Adrenal gland (tissue), 12 donors: ENCODE data around the gene HTR7. TPM values are rescaled to one million over a fixed set of nuclear protein-coding genes. Genes with fewer than 3 reads are reported as not detected.

ENCODE experiments used
- DNase-seq, 7 donors: peaks; one replicate each; pipeline ENCODE4 v3.0.0-alpha.2; 2019 to 2020
- H3K27ac ChIP-seq, 5 donors: fragments of 200-600 bp; sonication (generic) in 4 of 5; 1 replicate in 3 of 5; 2 replicates in 2 of 5; pipeline versions ENCODE4 v1.5.1 to v1.8.0; 2016 to 2020; ENCODE audit warnings: mild to moderate bottlenecking in 1 of 5
- H3K27me3 ChIP-seq: fragments of 200-600 bp; 2 replicates; pipeline ENCODE4 v1.8.0; 2021
- H3K36me3 ChIP-seq, 2 donors: fragments of 200-600 bp; replicated peaks in 1 of 2; 1 replicate in 1 of 2; 2 replicates in 1 of 2; pipeline versions ENCODE4 v1.5.1 to v1.8.0; 2018 to 2022
- H3K4me1 ChIP-seq, 2 donors: fragments of 200-600 bp; replicated peaks in 1 of 2; 1 replicate in 1 of 2; 2 replicates in 1 of 2; pipeline versions ENCODE4 v1.5.1 to v1.8.0; 2018 to 2021
- H3K4me3 ChIP-seq, 4 donors: fragments of 200-600 bp; sonication (generic) in 3 of 4; one replicate each; pipeline ENCODE4 v1.5.1; 2016 to 2018
- H3K9me3 ChIP-seq, 3 donors: fragments of 200-600 bp; sonication (generic) in 1 of 3; replicated peaks in 1 of 3; 1 replicate in 2 of 3; 2 replicates in 1 of 3; pipeline versions ENCODE4 v1.5.1 to v1.8.0; 2016 to 2021
- POLR2A ChIP-seq, 2 donors: fragments of 450-650 bp; IDR thresholded peaks; one replicate each; pipeline ENCODE4 v1.6.1; 2017; ENCODE audit warnings: antibody characterized with exemption in 2 of 2, mild to moderate bottlenecking in 2 of 2, moderate library complexity in 1 of 2
- WGBS, 4 donors: extraction: QIAGEN DNeasy Blood & Tissue Kit in 2 of 4; methylation state at CpG; one replicate each; pipeline versions ENCODE4 v1.1.5 to v1.1.7; 2013 to 2017; 5-methylcytosine and 5-hydroxymethylcytosine counted together
- intact Hi-C, 2 donors: fragments of 100-400 bp; cut with DNase I; formaldehyde crosslinking; loops; one replicate each; pipeline versions ENCODE4 v1.14.1 to v1.15.0; 2022 to 2023
- polyA plus RNA-seq, 3 donors: library from polyadenylated mRNA; stranded (reverse); fragments of 200-250 nt in 2 of 3; fragments of 350-450 nt in 1 of 3; fragmentation: Illumina TruSeq in 1 of 3; extraction: RNeasy Lipid Tissue Mini Kit (QIAGEN cat#74804) in 1 of 3; gene quantifications; one replicate each; pipeline ENCODE4 v1.2.3, GENCODE V29; 2013 to 2014
- total RNA-seq, 9 donors: library from RNA; depleted of rRNA in 4 of 9; stranded (reverse); fragments of >200 nt in 4 of 9; fragments of 120-200 nt in 1 of 9; fragmentation: NEBNext Ultra II Directional in 1 of 9; extraction: Animal tissue kit (Norgen Biotek cat#: 25700) in 1 of 9; gene quantifications; one replicate each; pipeline versions ENCODE4 v1.1.0 to v1.2.4, GENCODE V29; 2013 to 2023
- TF ChIP-seq, protein P1 (sequence below), 6 experiments: fragments of 450-650 bp in 4 of 6; fragments of 200-600 bp in 2 of 6; sonication (generic) in 1 of 6; IDR thresholded peaks; 1 replicate in 5 of 6; 2 replicates in 1 of 6; pipeline versions ENCODE4 v1.5.1 to v1.8.0; 2016 to 2021; ENCODE audit warnings: antibody characterized with exemption in 6 of 6, mild to moderate bottlenecking in 2 of 6, moderate library complexity in 1 of 6
- donor health status: healthy with polysubstance abuse.
- donor health status: Bipolar disorder and iron deficiency.
- donor health status: DM: yes; HTN: yes; CAD: no.
- donor health status: DM: no; HTN: no; CAD: no.
- donor health status: DM: no; HTN: no; CAD: no.
- donor health status: DM: yes; HTN: yes; CAD: no.

Gene HTR7
- total and polyA plus RNA-seq, 12 donors = 0.03 to 0.50 (median 0.35) TPM; not detected in 1

DNA sequence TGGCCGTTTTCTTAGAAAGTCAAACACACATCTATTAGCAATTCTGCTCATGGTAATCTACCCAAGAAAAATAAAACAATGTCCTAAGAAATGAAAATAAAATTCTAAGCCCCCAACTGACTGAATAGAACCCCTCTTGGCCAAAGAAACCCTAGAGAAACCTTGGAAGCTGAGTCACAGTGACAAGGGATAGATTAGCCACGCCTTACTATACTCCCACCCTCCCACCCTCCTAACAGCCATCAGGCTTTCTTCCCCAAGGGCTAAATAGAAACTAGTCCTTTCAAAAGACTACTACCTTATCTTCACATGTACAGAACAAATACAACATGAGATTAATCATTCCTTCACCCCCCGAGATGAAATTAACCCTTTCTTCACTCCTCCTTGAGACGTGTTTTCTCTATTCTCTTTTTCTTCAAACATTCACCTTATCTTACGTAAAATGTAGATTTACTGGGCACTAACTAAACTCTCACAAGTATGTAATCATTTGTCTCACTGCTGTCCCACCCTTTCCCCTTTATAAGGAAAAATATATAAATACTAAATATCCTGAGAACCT lies 57.5 kb downstream of the HTR7 start:
- no peak overlapping the region for H3K27ac ChIP-seq
- H3K9me3 ChIP-seq = no peaks in the 10 kb centered on the region
- H3K27me3 ChIP-seq = no peaks in the 10 kb centered on the region
- intact Hi-C loops = no loop called here
- H3K36me3 ChIP-seq = no peaks in the 10 kb centered on the region
- no peak for DNase-seq
- no peak overlapping the region for H3K4me3 ChIP-seq
- no peak for TF ChIP-seq POLR2A (IDR thresholded peaks at IDR 0.05)
- TF ChIP-seq, protein P1, sequence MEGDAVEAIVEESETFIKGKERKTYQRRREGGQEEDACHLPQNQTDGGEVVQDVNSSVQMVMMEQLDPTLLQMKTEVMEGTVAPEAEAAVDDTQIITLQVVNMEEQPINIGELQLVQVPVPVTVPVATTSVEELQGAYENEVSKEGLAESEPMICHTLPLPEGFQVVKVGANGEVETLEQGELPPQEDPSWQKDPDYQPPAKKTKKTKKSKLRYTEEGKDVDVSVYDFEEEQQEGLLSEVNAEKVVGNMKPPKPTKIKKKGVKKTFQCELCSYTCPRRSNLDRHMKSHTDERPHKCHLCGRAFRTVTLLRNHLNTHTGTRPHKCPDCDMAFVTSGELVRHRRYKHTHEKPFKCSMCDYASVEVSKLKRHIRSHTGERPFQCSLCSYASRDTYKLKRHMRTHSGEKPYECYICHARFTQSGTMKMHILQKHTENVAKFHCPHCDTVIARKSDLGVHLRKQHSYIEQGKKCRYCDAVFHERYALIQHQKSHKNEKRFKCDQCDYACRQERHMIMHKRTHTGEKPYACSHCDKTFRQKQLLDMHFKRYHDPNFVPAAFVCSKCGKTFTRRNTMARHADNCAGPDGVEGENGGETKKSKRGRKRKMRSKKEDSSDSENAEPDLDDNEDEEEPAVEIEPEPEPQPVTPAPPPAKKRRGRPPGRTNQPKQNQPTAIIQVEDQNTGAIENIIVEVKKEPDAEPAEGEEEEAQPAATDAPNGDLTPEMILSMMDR (IDR thresholded peaks at IDR 0.05) = no peak
- no peaks in the 10 kb centered on the region for H3K4me1 ChIP-seq
- 77 to 84% (median 81%) methylated on average over 5 of the region's 5 CpGs for WGBS, 4 donors

DNA sequence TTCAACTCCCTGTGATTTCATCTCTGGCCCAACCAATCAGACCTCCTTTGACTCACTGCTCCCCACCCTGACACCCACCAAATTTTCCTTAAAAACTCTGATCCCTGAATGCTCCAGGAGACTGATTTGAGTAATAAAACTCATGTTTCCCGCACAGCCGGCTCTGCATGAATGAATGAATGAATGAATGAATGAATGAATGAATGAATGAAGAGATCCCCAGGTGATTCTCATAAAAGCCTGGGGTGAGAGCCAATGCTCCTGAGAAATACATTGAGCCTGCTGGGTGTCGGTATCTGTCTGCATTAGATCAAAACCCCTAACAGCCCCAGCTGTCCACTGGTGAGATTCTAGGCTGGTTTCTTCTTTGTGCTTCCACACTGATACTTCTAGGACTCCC lies 58.7 kb downstream of the HTR7 start:
- H3K36me3 ChIP-seq = no peaks in the 10 kb centered on the region
- TF ChIP-seq, protein P1 (IDR thresholded peaks at IDR 0.05) = no peak
- no peak for TF ChIP-seq POLR2A (IDR thresholded peaks at IDR 0.05)
- no peaks in the 10 kb centered on the region for H3K4me1 ChIP-seq
- 84 to 98% (median 87%) methylated on average over 3 of the region's 3 CpGs for WGBS, 4 donors
- intact Hi-C loops = no loop called here
- H3K27ac ChIP-seq = no peak overlapping the region
- H3K4me3 ChIP-seq = no peak overlapping the region
- no peak for DNase-seq
- no peaks in the 10 kb centered on the region for H3K9me3 ChIP-seq
- H3K27me3 ChIP-seq = no peaks in the 10 kb centered on the region

DNA sequence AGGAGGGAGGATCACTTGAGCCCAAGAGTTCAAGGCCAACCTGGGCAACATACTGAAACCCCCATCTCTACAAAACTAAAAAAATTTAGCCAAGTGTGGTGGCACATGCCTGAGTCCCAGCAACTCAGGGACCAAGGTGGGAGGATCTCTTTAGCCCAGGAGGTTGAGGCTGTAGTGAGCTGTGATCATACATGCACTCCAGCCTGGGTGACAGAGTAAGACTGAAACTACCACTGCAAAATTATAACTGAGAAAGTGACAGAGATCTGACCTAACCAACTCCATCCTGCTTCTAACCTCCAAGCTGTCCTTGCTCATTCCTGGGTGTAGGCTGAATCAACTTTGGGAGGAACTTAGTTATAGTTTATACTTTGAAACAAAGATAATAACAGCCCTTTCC lies 59.4 kb downstream of the HTR7 start:
- DNase-seq = no peak
- H3K36me3 ChIP-seq = no peaks in the 10 kb centered on the region
- H3K27me3 ChIP-seq = no peaks in the 10 kb centered on the region
- H3K4me3 ChIP-seq = no peak overlapping the region
- H3K27ac ChIP-seq = no peak overlapping the region
- H3K4me1 ChIP-seq = no peaks in the 10 kb centered on the region
- H3K9me3 ChIP-seq = no peaks in the 10 kb centered on the region
- TF ChIP-seq, protein P1 (IDR thresholded peaks at IDR 0.05) = no peak
- TF ChIP-seq POLR2A (IDR thresholded peaks at IDR 0.05) = no peak
- intact Hi-C loops = no loop called here

DNA sequence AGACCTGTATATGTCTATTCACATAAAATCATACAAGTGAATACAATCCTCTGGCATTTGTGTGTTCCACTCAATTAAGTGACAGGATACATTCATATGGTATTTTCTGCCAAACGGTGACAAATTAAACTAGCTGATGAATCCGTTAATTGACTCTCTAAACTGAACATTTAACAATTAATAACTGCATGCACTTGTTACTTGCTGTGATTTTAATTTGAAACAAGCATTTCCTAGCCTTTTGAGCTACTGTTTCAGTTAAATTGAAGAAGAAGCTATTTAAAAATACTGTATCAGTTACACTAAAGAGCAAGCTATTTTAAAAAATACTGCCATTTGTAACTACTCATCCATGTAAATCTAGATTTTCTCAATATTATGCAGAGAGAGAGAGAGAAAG lies 67.4 kb downstream of the HTR7 start:
- H3K9me3 ChIP-seq = no peaks in the 10 kb centered on the region
- 58 to 77% (median 71%) methylated on average over 2 of the region's 2 CpGs for WGBS, 4 donors

More for the DNA sequence above, 67.4 kb downstream of the HTR7 start:
- TF ChIP-seq POLR2A (IDR thresholded peaks at IDR 0.05) = no peak
- TF ChIP-seq, protein P1 (IDR thresholded peaks at IDR 0.05) = no peak
- Histone ChIP-seq H3K36me3 (no peaks in the 10 kb centered on the region), H3K4me1 (no peaks in the 10 kb centered on the region), H3K27ac (no peak overlapping the region), H3K27me3 (peaks cover 4% of the 10 kb centered on the region), H3K4me3 (no peak overlapping the region)
- intact Hi-C loops = no loop called here
- no peak for DNase-seq
